Effector memory CD8-positive, alpha-beta T cell (primary cell): ENCODE measurements around the gene TEX14.
A peak's percentile ranks its signal among the peaks of the same experiment; 100 is the strongest.
"Not testable (repeated sequence)": the region's sequence is repeated elsewhere in the genome, so short reads cannot be mapped to it uniquely, and the experiment has no call there.

Experiments
- ATAC-seq: fragments of 150-1000 bp; cut with Tn5 transposase; replicated peaks from 2 replicates; pipeline ENCODE4 v1.10.0; 2021; ENCODE audit warnings: mild to moderate bottlenecking, moderate library complexity
- DNase-seq, 3 experiments: peaks; one replicate each; pipeline ENCODE4 v3.0.0; 2021
- H3K27ac Mint-ChIP-seq, 2 donors: one replicate each; pipeline ENCODE4 v1.8.0; 2022; ENCODE audit warnings: mild to moderate bottlenecking in 2 of 2, mixed read lengths in 2 of 2, moderate library complexity in 2 of 2
- H3K27me3 Mint-ChIP-seq, 2 donors: one replicate each; pipeline ENCODE4 v1.8.0; 2022; ENCODE audit warnings: mixed read lengths in 2 of 2
- H3K36me3 Mint-ChIP-seq: one replicate; pipeline ENCODE4 v1.8.0; 2022; ENCODE audit warnings: mild to moderate bottlenecking, moderate library complexity, mixed read lengths; ENCODE audit not compliant: insufficient read depth
- H3K4me1 Mint-ChIP-seq, 2 donors: one replicate each; pipeline ENCODE4 v1.8.0; 2022; ENCODE audit warnings: low read depth in 2 of 2, mixed read lengths in 2 of 2
- H3K4me3 Mint-ChIP-seq, 2 donors: one replicate each; pipeline ENCODE4 v1.8.0; 2022; ENCODE audit warnings: mild to moderate bottlenecking in 2 of 2, mixed read lengths in 2 of 2, moderate library complexity in 2 of 2
- H3K9me3 Mint-ChIP-seq, 2 donors: one replicate each; pipeline ENCODE4 v1.8.0; 2022; ENCODE audit warnings: mixed read lengths in 2 of 2

The TEX14 gene

DNA sequence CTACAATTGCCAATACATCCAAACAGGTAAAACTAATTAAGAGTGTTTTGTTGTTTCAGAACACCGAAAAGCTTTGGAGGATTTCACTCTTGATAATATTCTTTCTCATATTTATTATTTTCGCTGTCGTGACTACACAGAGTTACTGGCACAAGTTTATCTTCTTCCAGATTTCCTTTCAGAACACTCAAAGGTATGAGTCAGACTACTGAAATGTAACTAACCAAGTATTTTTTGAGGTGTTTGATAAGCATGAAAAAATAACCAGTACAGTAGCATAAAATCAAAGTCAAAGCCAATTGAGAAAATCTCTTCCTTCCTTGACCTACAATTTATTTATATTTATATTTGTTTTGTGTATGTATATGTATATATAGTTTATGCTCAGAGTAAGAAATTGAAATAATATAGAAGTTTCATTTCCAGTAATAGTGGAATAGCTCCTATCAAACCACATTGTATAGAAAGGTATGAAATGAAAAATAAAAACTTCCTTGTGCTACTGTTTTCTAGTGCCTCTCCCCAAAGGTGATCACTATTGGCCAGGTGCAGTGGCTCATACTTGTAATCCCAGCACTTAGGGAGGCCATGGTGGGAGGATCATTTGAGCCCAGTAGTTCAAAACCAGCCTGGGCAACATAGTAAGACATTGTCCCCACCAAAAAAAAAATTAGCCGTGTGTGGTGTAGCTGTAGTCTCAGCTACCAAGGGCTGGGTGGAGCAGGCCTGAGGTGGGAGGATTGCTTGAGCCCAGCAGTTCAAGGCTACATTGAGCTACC is 11.5 kb upstream of the TEX14 start:
- peaks cover 19% of the 10 kb centered on the region for H3K36me3 Mint-ChIP-seq
- no peaks in the 10 kb centered on the region for H3K4me1 Mint-ChIP-seq
- no peaks in the 10 kb centered on the region for H3K9me3 Mint-ChIP-seq
- H3K27me3 Mint-ChIP-seq, result no peaks in the 10 kb centered on the region
- no peak overlapping the region for H3K4me3 Mint-ChIP-seq
- no peak overlapping the region for H3K27ac Mint-ChIP-seq
- DNase-seq, result no peak
- no peak for ATAC-seq

DNA sequence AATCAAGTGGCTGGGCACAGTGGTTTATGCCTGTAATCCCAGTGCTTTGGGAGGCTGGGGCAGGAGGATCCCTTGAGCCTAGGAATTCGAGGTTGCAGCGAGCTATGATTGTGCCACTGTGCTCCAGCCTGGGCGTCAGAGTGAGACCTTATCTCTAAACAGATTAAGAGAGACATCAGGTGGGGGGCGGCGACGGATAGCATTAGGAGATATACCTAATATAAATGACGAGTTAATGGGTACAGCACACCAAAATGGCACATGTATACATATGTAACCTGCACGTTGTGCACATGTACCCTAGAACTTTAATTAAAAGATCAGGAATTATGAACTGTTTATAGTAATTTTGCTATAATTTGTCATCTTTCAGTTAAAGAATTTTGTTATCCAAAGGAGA is 10.9 kb upstream of the TEX14 start:
- H3K4me3 Mint-ChIP-seq, result no peak overlapping the region
- no peak for ATAC-seq
- no peaks in the 10 kb centered on the region for H3K4me1 Mint-ChIP-seq
- H3K9me3 Mint-ChIP-seq, result no peaks in the 10 kb centered on the region
- no peaks in the 10 kb centered on the region for H3K27me3 Mint-ChIP-seq
- H3K36me3 Mint-ChIP-seq, result peaks cover 24% of the 10 kb centered on the region
- no peak for DNase-seq
- H3K27ac Mint-ChIP-seq, result no peak overlapping the region

DNA sequence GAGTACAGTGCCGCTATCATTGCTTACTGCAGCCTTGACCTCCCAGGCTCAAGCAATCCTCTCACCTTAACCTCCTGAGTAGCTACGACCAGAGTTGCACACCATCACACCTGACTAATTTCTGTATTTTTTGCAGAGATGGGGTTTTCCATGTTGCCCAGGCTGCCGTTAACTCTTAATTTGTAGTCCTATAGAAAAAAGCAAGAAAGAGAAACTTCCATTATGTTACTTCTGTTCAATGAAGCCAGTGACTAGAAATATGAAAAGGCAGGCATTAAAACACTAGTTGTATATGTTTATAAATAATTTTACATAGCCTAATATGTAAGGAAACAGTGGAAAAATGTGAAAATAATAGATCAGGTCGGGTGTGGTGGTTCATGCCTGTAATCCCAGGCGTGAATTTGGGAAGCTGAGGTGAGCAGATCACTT is 10.2 kb upstream of the TEX14 start:
- no peaks in the 10 kb centered on the region for H3K4me1 Mint-ChIP-seq
- DNase-seq (no peak), ATAC-seq (no peak)
- no peak overlapping the region for H3K4me3 Mint-ChIP-seq
- H3K9me3 Mint-ChIP-seq, result no peaks in the 10 kb centered on the region
- H3K36me3 Mint-ChIP-seq, result peaks cover 26% of the 10 kb centered on the region
- H3K27ac Mint-ChIP-seq, result no peak overlapping the region
- H3K27me3 Mint-ChIP-seq, result no peaks in the 10 kb centered on the region

DNA sequence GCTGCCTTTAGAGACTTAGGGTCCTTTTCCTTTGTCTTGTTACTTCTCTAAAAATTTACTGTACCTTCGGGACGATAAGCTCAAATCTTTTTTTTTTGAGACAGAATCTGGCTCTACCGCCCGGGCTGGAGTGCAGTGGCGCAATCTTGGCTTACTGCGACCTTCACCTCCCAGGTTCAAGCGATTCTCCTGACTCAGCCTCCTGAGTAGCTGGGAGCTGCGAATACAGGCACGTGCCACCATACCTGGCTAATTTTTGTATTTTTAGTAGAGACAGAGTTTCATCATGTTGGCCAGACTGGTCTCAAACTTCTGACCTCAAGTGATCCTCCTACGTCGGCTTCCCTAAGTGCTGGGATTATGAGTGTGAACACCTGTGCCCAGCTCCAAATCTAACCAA is 7.9 kb upstream of the TEX14 start:
- Mint-ChIP-seq H3K9me3 (no peaks in the 10 kb centered on the region), H3K4me3 (no peak overlapping the region), H3K36me3 (peaks cover 38% of the 10 kb centered on the region), H3K27me3 (no peaks in the 10 kb centered on the region), H3K4me1 (no peaks in the 10 kb centered on the region), H3K27ac (no peak overlapping the region)
- DNase-seq (no peak), ATAC-seq (no peak)

DNA sequence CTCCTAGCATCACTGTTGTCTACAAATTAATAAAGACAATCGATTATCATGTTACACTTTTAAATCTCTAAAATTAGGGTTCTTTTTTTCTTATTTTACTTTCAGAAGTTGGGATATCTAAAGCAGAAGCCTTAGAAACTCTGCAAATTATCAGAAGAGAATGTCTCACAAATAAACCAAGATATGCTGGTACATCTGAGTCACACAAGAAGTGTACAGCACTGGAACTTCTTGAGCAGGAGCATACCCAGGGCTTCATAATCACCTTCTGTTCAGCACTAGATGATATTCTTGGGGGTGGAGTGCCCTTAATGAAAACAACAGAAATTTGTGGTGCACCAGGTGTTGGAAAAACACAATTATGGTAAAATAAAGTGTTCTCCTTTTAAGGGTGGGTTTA is 3.0 kb upstream of the TEX14 start:
- Mint-ChIP-seq H3K36me3 (peaks cover 29% of the 10 kb centered on the region), H3K27me3 (no peaks in the 10 kb centered on the region), H3K9me3 (no peaks in the 10 kb centered on the region), H3K4me1 (peaks cover 17 to 22% of the 10 kb centered on the region in 2 donors), H3K27ac (no peak overlapping the region), H3K4me3 (no peak overlapping the region)
- ATAC-seq (no peak), DNase-seq (no peak)

DNA sequence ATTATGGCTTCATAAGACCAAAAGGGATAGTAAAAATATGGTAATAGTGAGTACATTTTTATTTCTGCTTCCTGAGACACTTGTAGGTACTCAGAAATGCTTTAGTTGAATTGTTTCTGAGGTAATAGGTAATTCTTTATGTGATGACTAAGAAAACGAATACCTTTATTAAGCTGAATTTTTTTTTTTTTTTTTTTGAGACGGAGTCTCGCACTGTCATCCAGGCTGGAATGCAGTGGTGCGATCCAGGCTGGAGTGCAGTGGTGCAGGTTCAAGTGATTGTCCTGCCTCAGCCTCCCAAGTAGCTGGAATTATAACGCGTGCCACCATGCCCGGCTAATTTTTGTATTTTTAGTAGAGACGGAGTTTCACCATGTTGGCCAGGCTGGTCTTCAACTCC is 2.5 kb upstream of the TEX14 start:
- Mint-ChIP-seq H3K4me1 (peaks cover 17 to 22% of the 10 kb centered on the region in 2 donors), H3K36me3 (peaks cover 29% of the 10 kb centered on the region), H3K27me3 (no peaks in the 10 kb centered on the region), H3K27ac (no peak overlapping the region), H3K9me3 (no peaks in the 10 kb centered on the region), H3K4me3 (no peak overlapping the region)
- DNase-seq, result no peak
- ATAC-seq, result no peak

DNA sequence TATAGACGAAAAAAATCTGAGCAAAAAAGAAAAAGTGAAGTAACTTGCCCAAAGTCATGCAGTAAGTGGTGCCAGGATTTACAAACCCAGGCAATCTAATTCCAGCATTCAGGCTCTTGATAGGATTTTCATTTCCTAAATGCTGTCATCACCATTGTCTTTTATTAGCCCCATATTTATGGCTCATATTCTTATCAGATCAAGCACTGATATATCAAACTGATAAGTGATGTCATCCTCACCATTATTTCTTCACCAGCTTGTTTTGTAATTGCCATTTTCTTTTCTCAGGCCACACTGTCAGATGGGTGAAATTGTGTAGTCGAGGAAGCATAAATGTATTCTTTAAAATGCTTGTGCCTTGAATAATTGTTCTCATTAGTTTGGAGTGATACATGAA is 1.9 kb upstream of the TEX14 start:
- peak overlapping the region; percentile 93 to 97 for H3K4me3 Mint-ChIP-seq
- H3K4me1 Mint-ChIP-seq, result peaks cover 17 to 22% of the 10 kb centered on the region in 2 donors
- peaks cover 29% of the 10 kb centered on the region for H3K36me3 Mint-ChIP-seq
- H3K27me3 Mint-ChIP-seq, result no peaks in the 10 kb centered on the region
- no peaks in the 10 kb centered on the region for H3K9me3 Mint-ChIP-seq
- H3K27ac Mint-ChIP-seq, result peak overlapping the region in 1 of 2 donors; percentile 92
- DNase-seq, result no peak
- ATAC-seq, result no peak

DNA sequence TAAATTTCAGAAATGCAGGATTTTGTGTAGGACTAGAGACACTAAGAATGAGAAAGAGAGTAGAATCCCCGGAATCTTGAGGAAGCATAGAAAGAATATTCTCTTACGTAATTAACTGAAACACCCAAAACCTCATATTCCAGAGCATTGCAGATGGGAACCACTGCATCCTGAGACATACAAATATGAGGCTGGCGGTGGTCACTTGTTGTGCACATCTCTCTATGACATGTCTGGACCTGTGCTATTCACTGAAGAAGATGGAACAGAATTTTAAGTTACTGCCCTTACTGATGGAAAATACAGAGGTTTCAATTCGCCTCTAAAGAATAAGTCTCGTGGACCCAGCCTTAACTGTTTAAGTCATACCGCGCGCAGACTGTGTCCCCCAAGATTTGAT is 1.4 kb upstream of the TEX14 start:
- ATAC-seq (no peak), DNase-seq (no peak)
- Mint-ChIP-seq H3K4me3 (peak overlapping the region; percentile 93 to 97), H3K36me3 (peaks cover 29% of the 10 kb centered on the region), H3K9me3 (no peaks in the 10 kb centered on the region), H3K27me3 (no peaks in the 10 kb centered on the region), H3K4me1 (peaks cover 17 to 22% of the 10 kb centered on the region in 2 donors), H3K27ac (peak overlapping the region; percentile 92 to 93)

DNA sequence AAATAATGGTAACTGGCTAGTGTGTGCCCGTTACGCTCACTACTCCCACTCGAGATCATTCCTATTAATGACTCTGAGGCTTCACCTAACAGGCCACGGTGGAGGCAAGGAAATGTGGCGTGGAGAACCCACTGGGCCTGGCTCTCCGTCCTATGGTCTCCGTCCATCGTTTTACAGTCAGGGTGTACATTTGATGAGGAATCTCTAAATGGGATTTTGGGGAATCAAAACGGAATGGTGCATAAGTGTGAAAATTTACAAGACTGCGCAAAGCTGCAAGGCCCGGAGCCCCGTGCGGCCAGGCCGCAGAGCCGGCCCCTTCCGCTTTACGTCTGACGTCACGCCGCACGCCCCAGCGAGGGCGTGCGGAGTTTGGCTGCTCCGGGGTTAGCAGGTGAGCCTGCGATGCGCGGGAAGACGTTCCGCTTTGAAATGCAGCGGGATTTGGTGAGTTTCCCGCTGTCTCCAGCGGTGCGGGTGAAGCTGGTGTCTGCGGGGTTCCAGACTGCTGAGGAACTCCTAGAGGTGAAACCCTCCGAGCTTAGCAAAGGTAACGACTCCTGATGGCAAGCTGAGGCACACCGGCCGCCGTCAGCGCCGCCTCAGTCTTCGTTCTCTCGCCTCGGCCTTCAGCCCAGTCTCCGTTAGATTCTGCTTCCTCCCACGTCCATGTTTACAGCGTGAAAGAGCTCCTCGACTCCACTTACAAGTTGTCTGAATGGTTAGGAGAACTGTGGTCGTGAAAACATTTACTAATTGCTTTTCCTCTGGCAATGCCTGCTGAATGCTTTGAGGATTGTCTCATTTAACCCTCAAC is 602 bp upstream of the TEX14 start, which contains the start of gene RAD51C:
Gene RAD51C (plus strand): TSS at position 364 of the 817 bp plus-strand sequence. CDS start 42 bp downstream, at position 406.
- no peaks in the 10 kb centered on the region for H3K9me3 Mint-ChIP-seq
- H3K27ac Mint-ChIP-seq, result peak within 1 kb of the TSS; percentile 92 to 93
- H3K27me3 Mint-ChIP-seq, result no peaks in the 10 kb centered on the region
- H3K4me1 Mint-ChIP-seq, result peaks cover 17 to 22% of the 10 kb centered on the region in 2 donors
- H3K4me3 Mint-ChIP-seq, result peak within 1 kb of the TSS; percentile 93 to 97
- DNase-seq, result peak; percentile 78 to 83 (median 79)
- peaks cover 23% of the 10 kb centered on the region for H3K36me3 Mint-ChIP-seq
- ATAC-seq, result peak; percentile 99

DNA sequence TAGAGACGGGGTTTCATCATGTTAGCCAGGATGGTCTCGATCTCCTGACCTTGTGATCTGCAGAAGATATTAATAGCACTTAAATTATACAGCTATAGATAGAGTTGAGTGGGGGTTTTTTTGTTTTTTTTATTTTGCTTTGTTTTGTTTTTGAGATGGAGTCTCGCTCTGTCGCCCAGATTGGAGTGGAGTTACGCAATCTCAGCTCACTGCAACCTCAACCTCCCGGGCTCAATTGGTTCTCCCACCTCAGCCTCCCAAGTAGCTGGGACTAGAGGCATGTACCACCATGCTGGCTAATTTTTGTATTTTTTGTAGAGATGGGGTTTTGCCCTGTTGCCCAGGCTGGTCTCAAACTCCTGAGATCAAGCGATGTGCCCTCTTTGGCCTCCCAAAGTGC is 1.8 kb downstream of the TEX14 start:
- H3K27ac Mint-ChIP-seq, result not testable (repeated sequence)

DNA sequence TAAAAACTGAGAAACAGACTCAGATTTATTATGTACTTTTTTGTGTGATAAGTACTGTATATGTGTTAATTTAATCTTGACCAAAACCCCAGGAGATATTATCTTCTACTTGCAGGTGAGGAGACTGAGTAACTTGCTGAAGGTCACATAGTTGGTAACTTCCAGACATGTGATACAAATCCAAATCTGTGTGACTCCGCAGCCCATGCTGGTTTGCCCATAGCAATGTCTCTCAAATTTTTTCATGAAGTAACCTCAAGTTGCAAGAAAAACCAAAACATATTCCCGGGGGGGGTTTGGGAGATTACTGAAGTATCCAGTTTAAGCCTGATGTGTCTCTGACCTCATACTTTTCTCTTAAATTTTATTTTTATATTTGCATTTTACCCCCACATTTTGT is 3.3 kb downstream of the TEX14 start:
- H3K4me3 Mint-ChIP-seq, result no peak overlapping the region

More for the DNA sequence above, 1.8 kb downstream of the TEX14 start:
- H3K4me1 Mint-ChIP-seq, result peaks cover 17 to 22% of the 10 kb centered on the region in 2 donors
- H3K36me3 Mint-ChIP-seq, ATAC-seq, H3K9me3 Mint-ChIP-seq, H3K27me3 Mint-ChIP-seq, H3K4me3 Mint-ChIP-seq, DNase-seq: not testable (repeated sequence)

DNA sequence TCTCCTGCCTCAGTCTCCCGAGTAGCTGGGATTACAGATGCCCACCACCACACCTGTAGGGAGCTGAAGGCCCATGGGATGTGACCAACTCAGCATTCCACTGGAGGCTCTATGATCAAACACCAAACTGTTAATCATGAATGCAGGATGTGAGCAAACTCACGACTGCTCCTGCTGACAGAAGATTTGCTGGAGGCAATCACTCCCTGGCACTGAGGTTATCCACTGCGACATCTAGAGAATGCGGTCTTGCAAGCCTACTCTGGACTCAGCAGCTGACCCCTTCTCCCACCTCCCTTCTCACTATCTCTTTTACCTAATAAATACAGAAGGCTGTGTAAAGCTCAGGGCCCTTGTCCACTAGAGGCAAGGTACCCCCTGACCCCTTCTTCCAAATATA is 4.9 kb downstream of the TEX14 start:
- no peak overlapping the region for H3K27ac Mint-ChIP-seq
- ATAC-seq (no peak), DNase-seq (no peak)
- no peak overlapping the region for H3K4me3 Mint-ChIP-seq
- H3K36me3 Mint-ChIP-seq, result no peaks in the 10 kb centered on the region
- H3K27me3 Mint-ChIP-seq, result no peaks in the 10 kb centered on the region
- H3K9me3 Mint-ChIP-seq, result no peaks in the 10 kb centered on the region
- H3K4me1 Mint-ChIP-seq, result no peaks in the 10 kb centered on the region

More for the DNA sequence above, 3.3 kb downstream of the TEX14 start:
- Mint-ChIP-seq H3K9me3 (no peaks in the 10 kb centered on the region), H3K27ac (no peak overlapping the region), H3K4me1 (peaks cover 13 to 15% of the 10 kb centered on the region in 2 donors), H3K36me3 (peaks cover 9% of the 10 kb centered on the region), H3K27me3 (no peaks in the 10 kb centered on the region)
- ATAC-seq (no peak), DNase-seq (no peak)

DNA sequence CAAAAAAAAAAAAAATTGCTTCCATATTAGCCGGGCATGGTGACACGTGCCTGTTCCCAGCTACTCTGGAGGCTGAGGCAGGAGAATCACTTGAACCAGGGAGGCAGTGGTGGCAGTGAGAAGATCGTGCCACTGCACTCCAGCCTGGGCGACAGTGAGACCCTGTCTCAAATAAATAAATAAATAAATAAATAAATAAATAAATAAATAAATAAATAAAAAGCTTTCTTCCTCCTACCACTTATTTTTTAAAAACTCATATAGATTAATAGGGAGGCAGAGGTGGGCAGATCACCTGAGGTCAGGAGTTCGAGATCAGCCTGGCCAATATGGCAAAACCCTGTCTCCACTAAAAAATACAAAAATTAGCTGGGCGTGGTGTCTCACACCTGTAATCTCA is 7.4 kb downstream of the TEX14 start:
- H3K9me3 Mint-ChIP-seq, H3K27me3 Mint-ChIP-seq, H3K27ac Mint-ChIP-seq, H3K4me3 Mint-ChIP-seq, ATAC-seq, H3K4me1 Mint-ChIP-seq, H3K36me3 Mint-ChIP-seq, DNase-seq: not testable (repeated sequence)

DNA sequence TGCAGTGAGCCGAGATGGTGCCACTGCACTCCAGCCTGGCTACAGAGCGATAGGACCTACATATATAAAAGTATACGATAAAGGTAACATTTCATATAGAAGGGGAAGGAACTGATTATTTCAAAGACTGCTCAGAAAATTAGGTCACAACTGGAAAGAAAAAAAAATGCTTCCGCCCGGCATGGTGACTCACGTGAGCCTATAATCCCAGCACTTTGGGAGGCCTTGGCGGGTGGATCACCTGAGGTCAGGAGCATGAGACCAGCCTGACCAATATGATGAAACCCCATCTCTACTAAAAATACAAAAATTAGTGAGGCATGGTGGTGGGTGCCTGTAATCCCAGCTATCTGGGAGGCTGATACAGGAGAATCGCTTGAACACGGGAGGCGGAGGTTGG is 7.8 kb downstream of the TEX14 start:
- no peak for DNase-seq
- Mint-ChIP-seq H3K4me3 (no peak overlapping the region), H3K27me3 (no peaks in the 10 kb centered on the region), H3K4me1 (no peaks in the 10 kb centered on the region), H3K27ac (no peak overlapping the region), H3K9me3 (no peaks in the 10 kb centered on the region), H3K36me3 (no peaks in the 10 kb centered on the region)
- no peak for ATAC-seq
